NCI-H510A (cell line): Measurements from ENCODE around the gene SURF4.
"Not testable (repeated sequence)": the region's sequence is repeated elsewhere in the genome, so short reads cannot be mapped to it uniquely, and the experiment has no call there.

ENCODE experiments used
- DNase-seq: peaks from one replicate; lab custom pipeline; 2025; lab: John Stamatoyannopoulos, UW

The SURF4 gene

DNA sequence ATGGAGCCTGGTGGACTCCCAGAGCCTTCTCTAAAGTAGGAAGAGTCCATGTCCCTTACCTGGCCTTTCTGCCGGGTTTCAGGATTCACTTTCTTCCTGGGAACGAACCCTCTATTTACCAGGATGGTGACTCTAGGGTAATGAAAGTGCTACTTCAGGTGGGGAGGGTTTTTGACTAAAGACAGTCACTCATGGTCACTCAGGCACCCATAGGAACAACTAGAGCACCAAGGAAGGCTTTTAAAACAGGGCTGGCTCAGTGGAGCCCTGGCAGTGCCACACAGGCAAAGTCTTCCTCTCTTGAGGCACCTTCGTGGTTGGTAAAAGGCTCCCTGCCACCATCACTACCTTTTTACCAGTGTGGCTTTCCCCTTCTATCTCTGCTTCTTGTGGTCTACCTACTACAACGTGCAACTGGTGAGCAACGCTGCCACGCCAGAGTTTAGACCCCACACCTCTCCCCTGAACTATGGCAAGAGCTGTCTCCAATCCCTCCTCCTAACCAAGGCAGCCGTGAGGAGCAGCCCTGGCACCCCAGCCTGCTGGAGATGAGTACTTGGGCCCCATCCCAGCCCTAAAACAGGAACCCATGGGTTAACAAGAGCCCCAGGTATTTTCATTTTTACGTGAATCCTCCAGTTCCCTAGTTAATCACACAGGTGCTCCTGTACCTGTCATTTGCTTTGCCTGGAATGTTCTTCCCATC, 23.1 kb downstream of the SURF4 start:
- DNase-seq = no peak

DNA sequence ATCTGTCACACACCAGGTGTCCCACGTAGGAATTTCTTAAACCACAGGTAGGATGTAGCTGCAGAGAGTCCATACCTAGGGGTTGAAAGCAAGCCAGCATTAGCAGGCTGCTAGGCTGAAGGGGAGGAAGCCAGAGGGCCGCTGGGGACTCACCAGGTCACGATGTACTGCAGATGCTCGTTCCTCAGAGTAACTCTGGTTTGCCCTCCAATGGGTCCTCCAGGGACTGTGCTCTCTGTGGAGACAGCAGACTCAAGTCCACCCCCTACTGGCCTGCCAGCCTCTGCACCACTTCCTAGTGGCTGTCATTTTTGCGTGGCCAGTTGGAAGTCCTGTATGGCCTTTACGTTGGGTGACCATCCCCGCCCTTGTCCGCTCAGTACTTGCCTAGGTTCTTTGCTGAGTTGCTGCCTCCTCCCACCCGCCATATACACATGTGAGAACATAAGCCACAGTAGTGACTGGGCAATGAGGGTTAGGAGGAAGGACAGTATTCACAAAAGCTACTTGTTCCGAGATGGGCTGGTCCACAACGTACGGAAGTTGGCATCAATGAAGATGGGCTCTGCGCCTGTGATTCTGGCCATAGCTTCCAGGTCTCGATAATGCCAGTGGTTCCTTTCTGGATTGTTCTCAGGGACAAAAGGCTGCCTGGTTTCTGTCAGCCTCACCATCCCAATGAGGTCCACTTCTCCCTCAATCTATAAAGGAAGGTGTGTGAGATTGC, 23.8 kb downstream of the SURF4 start:
- DNase-seq = no peak

DNA sequence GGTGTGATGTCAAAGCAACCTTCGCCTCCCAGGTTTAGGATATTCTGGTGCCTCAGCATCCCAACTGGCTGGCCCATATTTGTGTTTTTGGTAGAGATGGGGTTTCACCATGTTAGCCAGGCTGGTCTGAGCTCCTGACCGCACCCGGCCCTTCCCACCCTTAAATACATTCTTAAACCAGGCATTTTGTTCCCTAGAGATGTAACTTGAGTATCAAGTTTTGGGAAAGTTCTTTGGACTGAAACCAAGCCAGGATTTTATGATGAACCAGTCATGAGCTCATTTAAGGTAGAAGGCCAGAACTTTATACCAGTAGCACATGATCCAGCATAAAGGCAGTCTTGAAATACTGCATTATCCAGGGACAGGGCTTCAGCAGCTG, 24.3 kb downstream of the SURF4 start:
- no peak for DNase-seq

DNA sequence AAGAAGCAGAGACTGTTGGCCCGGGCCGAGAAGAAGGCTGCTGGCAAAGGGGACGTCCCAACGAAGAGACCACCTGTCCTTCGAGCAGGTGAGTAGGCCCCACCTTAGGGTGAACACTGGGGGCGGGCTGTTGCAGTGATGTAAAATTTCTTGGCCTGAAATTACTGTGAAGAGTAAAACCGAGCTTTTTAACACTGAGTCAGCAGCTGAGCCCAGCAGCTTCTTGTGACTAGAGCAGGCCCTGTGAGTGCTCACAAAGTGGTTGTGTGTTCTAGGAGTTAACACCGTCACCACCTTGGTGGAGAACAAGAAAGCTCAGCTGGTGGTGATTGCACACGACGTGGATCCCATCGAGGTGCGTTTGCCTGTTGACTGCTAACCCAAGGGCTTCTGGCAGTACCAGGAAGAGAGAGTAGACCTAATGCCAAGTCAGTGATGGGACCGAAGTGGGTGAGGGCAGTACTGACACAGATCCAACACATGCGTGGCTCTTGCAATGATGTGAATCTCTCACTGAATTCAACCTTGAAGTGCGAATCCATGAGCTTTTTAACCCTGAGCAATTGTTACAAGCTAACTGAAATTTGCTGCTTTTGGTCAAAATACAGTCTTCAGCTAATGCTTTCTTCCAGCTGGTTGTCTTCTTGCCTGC, 25.8 kb downstream of the SURF4 start:
- no peak for DNase-seq

DNA sequence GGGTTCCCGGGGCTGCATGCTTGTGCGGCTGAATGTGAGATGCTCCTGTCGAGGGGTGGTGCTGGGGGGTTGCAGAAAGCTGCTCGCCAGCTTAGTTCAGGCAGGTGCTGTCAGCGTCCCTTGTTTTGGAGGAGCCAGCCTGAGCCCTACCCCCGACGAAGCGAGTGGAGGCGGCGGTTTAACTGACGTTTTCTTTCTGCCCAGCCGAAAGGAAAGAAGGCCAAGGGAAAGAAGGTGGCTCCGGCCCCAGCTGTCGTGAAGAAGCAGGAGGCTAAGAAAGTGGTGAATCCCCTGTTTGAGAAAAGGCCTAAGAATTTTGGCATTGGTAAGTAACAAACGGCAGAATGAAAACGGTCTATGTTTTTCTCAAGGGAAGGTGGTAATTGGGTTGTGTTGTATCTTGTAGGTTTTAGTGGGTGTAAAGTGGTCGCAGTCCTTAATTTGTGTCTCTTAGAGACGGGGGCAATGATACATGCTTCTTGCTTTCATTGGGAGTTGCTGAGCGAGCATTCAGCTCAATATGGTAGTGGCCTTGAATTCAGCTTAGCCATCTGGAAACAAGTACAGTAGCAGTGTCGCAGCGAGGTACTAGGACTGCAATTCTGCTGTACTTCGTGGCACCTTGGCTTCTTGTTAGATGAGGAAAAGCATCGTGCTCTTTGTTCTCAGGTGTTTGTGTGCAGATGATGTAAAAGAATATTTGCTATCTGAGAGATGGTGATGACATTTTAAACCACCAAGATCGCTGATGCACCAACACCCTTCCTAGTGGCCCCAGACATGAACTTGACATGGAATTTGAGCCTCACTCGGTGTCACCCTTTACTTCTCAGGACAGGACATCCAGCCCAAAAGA, 26.9 kb downstream of the SURF4 start:
- no peak for DNase-seq

DNA sequence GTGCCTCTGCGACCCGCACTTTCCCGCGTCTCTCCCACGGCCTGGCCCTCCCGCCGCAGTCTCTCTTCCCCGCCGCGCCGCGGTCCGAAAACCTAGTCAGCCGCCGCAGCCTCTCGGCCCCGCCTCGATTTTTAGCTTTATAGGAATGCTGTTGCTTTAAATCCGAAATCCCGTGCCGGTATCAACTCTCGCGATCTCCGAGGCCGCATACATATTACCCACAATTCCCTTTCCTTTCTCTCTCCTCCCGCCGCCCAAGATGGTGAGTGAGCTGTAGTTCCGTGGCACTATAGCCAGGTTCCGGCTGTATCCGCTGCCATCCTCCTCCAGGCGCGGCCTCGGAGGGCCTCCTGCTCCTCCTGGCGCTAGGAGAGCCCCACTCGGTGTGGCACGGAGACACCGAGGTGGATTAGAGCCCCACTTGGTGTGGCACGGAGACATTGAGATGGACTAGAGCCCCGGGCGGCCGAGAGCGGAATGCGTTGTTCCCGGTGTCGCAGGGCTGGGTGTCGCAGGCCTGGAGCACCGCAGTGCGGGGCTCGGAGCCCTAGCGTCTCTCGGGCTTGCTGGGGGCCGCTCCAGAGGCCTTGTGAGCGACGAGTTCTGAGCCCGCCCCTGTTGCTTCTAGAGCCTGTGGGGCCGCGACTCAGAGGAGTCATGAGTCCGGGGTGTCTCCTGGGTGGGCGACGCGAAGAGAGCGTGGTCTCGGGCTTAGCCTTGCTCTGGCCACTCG, 27.7 kb downstream of the SURF4 start, which contains the start of the genes MED22 and RPL7A:
Gene MED22, minus strand, starts transcription at position 147 of the 733 bp plus-strand sequence. CDS start 1,469 bp downstream, outside the sequence.
Gene RPL7A, plus strand, starts transcription at position 234 of the 733 bp plus-strand sequence. Its CDS starts 26 bp downstream, at position 260.
- DNase-seq = peak; percentile 85

DNA sequence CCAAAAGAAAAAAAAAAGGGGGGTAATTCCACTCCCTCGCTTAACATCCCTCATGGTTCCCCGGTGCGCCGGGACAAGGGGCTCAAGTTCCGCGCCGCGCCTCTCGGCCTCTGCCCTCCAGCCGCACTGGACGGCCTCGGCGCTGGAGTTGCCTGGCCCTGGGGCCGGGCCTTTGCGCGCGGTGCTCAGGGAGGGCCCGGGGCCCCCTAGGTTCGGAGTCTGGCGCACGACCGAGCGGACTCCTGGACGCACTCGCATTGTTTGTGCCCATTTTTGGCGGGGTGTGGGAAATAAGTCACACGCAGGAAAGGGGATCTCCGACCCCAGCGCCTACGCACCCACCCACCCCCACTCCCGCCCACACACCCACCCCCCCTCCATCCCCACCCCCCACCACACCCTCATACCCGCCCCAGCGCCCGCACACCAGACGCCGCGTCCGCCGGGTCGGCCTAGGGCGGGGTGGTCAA, 28.3 kb downstream of the SURF4 start:
- no peak for DNase-seq

DNA sequence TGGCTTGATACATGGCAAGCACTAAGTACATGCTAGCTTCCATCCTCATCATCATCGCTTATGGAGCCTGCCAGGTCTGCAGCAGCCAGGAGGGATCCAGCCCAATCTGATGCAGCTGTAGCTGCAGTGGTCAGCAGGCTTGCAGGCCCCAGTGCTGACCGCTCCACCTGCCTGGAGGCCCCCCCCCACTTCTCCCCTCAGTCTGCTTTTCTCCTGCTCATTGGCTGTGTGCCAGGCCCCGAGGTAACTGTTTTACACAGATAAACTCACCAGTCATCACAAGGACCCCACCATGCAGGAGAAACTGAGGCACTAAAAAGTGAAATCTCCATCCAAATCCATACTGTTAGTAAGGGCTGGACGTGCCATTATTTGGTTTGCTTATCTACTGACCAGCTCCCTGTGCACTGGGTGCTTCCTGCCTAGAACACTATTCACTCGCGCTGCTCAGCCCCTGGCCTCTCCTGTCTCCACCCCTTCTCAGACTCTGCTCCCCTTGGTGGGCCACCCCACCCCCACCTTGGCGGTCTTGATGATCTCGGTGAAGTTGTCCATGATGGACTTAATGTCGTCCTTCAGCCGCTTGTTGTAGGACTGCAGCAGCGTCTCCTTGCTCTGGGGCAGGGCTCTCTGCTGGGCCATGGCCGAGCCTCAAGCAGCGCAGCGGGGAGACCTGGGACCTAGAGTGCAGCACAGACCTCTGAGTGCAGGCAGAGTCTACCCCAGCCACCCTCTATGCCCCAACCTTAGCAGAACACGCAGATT, 29.7 kb downstream of the SURF4 start:
- DNase-seq = no peak

DNA sequence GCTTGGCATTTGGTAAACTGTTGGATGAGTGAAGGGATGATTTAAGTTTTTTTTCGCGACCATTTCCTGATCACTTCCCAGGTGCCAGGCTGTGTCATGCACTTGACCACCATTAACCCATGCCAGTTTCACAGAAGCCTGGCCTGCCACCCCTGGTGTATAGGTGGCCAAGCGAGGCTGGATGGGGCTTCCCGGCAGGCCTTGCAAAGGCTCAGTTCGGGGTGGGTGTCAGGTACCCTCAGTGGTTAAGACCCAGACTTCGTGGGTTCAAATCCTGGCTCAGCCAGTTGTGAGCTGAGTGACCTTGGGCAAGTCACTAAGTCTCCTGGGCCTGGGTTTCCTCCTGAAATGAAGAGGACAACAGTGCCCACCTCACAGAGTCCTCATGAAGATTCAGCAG, 30.3 kb downstream of the SURF4 start:
- no peak for DNase-seq

DNA sequence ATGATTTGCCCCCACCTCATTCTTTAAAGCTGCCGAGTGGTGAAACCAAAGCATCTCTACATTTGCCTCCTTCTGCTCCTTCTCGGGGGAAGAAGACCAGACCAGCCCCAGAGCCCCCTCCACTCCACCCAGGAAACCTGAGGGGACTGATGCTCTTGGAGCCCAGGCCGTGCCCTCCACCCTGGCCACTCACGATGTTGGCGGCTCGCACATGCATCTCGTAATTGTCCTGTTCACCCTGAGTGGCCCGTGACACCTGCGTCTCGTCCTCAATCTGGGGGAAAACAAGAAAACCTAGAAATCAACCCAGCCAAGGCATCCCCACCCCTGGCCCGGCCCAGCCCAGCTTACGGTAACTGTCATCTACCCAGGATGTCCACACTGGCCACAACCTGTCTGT, 30.9 kb downstream of the SURF4 start:
- DNase-seq = no peak

DNA sequence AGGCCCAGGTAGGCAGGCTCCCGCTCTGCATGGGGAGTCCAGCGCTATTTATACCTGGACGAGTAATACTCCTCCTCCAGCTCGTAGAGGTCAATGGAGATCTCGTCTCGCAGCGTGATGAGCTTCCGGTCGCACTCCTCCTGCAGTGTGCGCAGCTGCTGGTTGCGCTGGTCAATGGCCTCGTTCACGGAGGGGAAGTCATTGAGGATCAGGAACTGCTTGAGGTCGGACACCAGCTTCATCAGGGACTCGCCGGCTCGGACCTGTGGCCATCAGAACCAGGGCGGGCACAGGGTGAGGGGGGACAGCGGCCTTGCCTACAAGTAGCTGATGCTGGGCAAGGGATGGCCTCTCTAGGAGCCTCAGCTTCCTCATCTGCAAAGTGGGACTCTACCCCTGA, 31.8 kb downstream of the SURF4 start:
- no peak for DNase-seq

DNA sequence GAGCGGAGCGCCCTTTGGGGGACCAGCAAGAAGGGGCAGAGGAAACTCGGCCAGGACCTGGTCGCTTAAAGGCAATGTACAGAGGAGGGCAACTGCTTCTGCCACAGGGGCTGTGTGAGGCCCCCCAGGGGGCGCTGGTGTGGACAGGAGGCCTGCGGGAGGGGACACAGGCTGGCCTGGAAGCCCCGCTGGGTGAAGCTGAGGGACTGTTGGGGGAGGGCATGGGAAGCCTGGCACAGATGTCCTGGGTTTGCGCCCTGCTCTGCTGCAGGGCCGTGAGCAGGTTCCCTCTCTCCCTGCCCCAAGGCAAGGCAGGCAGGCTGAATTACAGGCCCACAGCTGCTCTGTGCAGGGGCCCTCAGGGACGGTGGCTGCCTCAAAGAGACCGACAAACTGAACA, 33.3 kb downstream of the SURF4 start:
- DNase-seq = no peak

DNA sequence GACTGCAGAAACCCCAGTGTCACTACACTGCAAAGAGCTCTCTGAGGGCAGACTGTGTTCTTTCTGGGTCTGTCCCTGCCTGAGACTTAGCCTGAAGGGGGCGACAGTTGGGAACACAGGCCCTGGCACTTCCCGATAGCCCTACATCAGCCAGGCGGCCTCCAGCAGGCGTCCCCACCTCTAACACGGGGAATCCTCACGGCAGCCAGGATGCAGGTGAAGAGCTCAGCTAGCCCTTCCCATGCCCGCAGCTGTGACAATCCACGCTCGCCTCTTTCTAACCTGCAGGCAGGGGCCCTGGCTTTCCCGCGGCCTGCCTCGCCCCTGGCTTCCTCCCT, 33.8 kb downstream of the SURF4 start:
- no peak for DNase-seq

DNA sequence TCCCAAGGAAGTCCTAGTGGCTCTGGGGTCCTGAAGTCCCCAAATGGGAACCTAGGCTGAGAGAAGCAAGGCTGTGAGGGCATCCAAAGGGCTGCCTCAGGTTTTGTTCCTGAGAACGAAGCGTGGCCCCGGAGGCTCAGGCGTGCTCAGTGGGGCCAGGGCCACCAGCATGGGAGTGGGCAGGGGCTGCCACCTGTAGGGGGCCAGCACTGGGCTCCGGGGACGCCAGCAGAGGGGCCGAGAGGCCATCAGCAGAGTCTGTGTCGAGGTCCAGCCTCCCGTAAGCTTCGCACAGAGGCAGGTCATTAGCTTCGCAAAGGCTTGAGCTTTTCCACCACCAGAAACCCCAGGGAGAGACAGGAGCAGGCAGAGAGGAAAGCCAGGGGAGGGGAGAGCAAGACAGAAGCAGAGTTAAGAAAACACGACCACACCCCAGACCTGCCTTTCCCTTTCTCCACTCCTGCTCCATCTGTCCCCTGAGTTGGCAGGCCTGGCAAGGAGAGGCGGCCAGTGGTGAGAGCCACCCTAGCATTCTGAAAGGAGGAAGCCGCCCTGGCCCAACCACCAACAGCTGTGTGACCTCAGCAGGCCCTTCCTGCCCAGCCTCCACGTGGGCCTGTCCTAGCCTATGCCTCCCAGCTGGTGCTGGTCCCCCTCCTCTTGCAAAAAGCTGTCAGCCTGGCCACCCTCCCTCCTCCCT, 34.3 kb downstream of the SURF4 start:
- DNase-seq = no peak

DNA sequence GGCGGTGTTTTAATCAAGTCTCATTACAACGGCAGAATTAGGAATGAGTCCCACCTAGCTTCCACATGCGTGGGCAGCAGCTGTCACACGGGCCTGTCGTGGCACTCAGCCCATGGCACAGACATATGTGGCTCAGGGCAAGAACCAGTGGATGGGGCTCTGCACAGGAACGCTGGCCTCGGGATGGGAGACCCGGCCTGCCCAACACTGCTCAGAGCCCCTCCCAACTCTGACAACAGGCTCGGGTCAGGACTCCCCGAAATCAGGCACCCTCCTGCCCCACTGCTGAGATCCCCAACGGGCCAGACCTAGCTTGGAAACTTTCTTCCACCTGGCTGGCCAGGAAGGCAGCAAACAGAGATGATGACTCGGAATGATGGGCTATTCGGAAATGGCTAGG, 34.9 kb downstream of the SURF4 start:
- DNase-seq = no peak

DNA sequence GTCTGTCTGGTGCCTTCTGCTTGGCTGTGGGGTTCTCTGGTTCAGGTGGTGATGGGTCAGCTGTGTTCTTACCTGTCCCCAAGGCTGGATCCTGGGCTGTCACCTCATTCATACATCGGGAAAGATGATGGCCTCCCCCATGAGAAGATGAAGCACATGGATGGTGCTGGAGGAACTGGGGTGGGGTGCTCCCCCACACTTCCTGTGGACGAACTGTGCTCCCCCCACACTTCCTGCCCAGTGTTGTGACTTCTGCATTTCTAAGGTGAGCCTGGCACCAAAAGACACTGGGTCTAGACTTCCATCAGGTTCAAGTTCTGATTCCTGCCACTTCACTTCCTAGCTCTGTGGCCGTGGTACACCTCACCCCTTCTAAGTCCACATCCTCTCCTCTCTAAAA, 35.6 kb downstream of the SURF4 start:
- no peak for DNase-seq

DNA sequence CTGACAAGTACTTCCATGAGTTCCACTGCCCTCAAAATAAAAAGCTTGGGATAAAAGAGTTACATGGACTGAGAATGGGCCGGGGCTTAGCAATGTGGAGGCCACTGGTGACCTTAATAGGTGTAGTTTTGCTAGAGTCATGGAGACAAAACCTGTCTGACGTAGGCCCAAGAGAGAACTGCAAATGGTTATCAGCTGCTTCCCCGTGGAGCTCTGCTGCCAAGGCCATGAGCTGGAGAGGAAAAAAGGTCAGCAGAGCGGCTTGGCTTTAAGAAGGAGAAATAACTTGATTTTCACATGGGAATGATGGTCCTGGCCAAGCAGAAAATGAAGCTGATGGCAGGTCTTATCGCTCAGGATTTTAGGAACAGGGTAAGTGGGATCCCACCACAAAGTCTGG, 36.2 kb downstream of the SURF4 start:
- no peak for DNase-seq

DNA sequence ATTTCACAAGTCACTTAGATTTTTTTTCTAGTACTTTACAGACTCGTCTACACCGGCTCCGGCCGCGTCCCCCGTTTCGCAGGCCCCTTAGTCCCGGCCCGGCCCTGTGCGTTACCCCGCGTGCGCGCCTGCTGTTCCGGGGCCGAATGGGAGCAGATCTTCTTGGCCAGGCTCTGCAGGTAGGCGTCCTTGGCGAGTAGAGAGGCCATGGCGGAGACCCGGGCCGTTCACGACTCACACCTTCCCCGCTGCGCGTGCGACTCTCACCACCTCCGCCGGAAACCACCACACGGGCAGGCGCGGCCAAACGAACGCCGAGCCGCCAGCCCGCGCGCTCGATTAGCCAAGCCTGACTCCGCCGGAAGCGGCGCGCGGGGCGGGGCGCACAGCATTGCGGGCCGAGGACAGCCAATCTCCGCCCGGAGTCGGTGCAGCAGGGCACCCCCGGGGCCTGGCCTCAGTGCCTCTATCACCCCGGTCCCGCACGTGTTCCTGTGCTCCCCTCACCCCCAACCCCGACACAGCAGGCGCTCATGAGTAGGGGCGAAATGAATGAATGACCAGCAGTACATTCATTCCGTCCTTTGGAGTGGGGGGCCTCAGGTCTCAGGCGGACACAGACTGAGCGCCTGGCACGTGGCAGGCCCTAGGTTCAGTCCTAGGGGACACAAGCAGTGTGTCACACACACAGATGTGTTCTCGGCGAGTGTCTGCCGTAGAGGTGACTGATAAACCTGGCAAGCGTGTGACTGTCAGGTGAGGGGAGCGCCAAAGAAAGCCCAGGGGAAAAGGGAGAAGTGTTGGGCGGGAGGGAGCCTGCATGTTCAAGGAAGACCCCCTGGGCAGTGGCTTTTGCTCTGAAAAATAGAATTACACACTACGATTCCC, 39.7 kb downstream of the SURF4 start, which contains the start of gene SURF6:
Gene SURF6, minus strand, starts transcription at position 265 of the 888 bp plus-strand sequence. Its CDS starts 56 bp downstream, at position 209.
- peak; percentile 93 for DNase-seq

DNA sequence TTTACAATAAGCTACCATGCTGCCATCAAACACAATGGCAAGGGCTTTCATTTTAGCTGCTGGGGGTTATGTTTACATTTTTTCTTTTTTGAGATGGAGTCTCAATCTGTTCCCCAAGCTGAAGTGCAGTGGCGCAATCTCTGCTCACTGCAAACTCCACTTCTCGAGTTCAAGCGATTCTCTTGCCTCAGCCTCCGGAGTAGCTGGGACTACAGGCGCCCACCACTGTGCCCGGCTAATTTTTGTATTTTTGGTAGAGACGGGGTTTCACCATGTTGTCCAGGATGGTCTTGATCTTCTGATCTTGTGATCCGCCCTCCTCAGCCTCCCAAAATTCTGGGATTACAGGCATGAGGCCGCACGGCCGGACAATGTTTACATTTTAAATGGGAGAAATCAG, 41.0 kb downstream of the SURF4 start:
- not testable (repeated sequence) for DNase-seq
